ENCODE measurements around the gene CPVL. TPM values are rescaled to one million over a fixed set of nuclear protein-coding genes. Genes with fewer than 3 reads are reported as not detected.

CPVL gene
- total and polyA plus RNA-seq, 2 of the 8 experiments (the other 6 are each of a cell fraction or from before 2014, with no cell fraction given) = 40.0 to 55.0 TPM

DNA sequence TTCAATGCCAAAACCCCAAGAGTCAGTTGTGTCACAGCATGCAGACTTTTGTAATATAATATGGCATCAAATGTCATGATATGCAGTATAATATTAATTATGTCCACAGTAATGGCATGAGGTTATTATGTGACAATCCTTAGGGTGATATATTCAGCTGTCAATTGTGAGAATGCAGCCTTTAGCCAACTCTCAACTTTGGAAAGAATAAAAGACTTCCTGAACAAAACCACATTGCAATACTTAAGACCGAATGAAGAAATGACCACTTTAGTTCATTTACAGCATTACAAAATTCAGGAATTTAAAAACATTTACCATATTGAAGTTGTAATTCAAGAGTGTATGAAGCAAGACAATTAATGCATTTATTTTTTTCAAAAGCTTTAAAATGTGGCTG is 45.4 kb downstream of the CPVL start (continued):
- TF ChIP-seq, protein P1, sequence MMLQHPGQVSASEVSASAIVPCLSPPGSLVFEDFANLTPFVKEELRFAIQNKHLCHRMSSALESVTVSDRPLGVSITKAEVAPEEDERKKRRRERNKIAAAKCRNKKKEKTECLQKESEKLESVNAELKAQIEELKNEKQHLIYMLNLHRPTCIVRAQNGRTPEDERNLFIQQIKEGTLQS (IDR thresholded peaks at IDR 0.05; ENCODE audit: insufficient read depth, low read depth, low read length) = no peak
- TF ChIP-seq GTF2F1 (IDR thresholded peaks at IDR 0.05; ENCODE audit: borderline replicate concordance, low read depth, low read length) = no peak
- TF ChIP-seq BCL11A (IDR thresholded peaks at IDR 0.05; ENCODE audit: low read depth in 2 of 2, low read length in 2 of 2) = no peak
- no peak for TF ChIP-seq CHD2 (IDR thresholded peaks at IDR 0.05; ENCODE audit: low read length)
- no peak for TF ChIP-seq SIRT6 (IDR thresholded peaks at IDR 0.05; ENCODE audit: low read length)
- no peak for TF ChIP-seq CEBPB (IDR thresholded peaks at IDR 0.05; ENCODE audit: low read depth, low read length)
- TF ChIP-seq SIX5 (IDR thresholded peaks at IDR 0.05; ENCODE audit: low read depth, low read length) = no peak
- no peak for TF ChIP-seq ZNF274 (IDR thresholded peaks at IDR 0.05; ENCODE audit: borderline replicate concordance, extremely low read depth, low read length)

Data from H1 (cell line).